Kidney (tissue), 14 donors: ENCODE measurements around the gene RASGRP2. TPM values are rescaled to one million over a fixed set of nuclear protein-coding genes. Genes with fewer than 3 reads are reported as not detected.
A peak's percentile ranks its signal among the peaks of the same experiment; 100 is the strongest.

ENCODE experiments used
- DNase-seq, 5 donors: peaks; one replicate each; pipeline ENCODE4 v3.0.0-alpha.2; 2013 to 2020
- FAIRE-seq: peaks from 2 replicates; lab custom pipeline; 2012; peaks lifted over from hg19 to GRCh38; lab: Jason Lieb, UNC
- H3K27ac ChIP-seq, 2 donors: one replicate each; pipeline ENCODE4 v1.7.0; 2013; ENCODE audit warnings: low read depth in 2 of 2, low read length in 2 of 2, inconsistent platforms in 1 of 2
- H3K27me3 ChIP-seq: one replicate; pipeline ENCODE4 v1.7.1; 2013; ENCODE audit warnings: low read length, inconsistent platforms; ENCODE audit not compliant: control insufficient read depth, insufficient read depth
- H3K36me3 ChIP-seq, 3 donors: one replicate each; pipeline versions ENCODE4 v1.7.0 to v1.7.1; 2013; ENCODE audit warnings: low read length in 3 of 3, control low read depth in 1 of 3, inconsistent platforms in 1 of 3; ENCODE audit not compliant: insufficient read depth in 3 of 3, control insufficient read depth in 2 of 3
- H3K4me1 ChIP-seq, 3 donors: one replicate each; pipeline versions ENCODE4 v1.7.0 to v1.7.1; 2013; ENCODE audit warnings: low read length in 3 of 3, inconsistent platforms in 1 of 3, low read depth in 1 of 3; ENCODE audit not compliant: control insufficient read depth in 2 of 3, insufficient read depth in 2 of 3
- H3K4me3 ChIP-seq, 3 donors: one replicate each; pipeline versions ENCODE4 v1.7.0 to v1.8.1; 2013; ENCODE audit warnings: low read length in 3 of 3, control low read depth in 1 of 3, inconsistent platforms in 1 of 3
- H3K9ac ChIP-seq, 3 donors: one replicate each; pipeline versions ENCODE4 v1.7.0 to v1.7.1; 2013; ENCODE audit warnings: low read length in 3 of 3, control low read depth in 1 of 3, inconsistent platforms in 1 of 3
- H3K9me3 ChIP-seq, 3 donors: one replicate each; pipeline versions ENCODE4 v1.7.0 to v1.7.1; 2013; ENCODE audit warnings: low read length in 3 of 3, control low read depth in 1 of 3, inconsistent platforms in 1 of 3; ENCODE audit not compliant: control insufficient read depth in 2 of 3, insufficient read depth in 1 of 3
- intact Hi-C: fragments of 100-400 bp; cut with DNase I; formaldehyde crosslinking; loops from one replicate; pipeline ENCODE4 v1.11.1; 2022
- polyA plus RNA-seq: library from polyadenylated mRNA; stranded (reverse); fragments of 350-450 nt; fragmentation: Illumina TruSeq; extraction: RNeasy Lipid Tissue Mini Kit (QIAGEN cat#74804); gene quantifications from one replicate; pipeline ENCODE4 v1.2.3, GENCODE V29; 2014; ENCODE audit warnings: low read depth, low replicate concordance; ENCODE audit not compliant: insufficient read depth
- total RNA-seq: library from RNA; stranded (reverse); fragmentation: NEBNext Ultra II Directional; extraction: Animal tissue kit (Norgen Biotek cat#: 25700); gene quantifications from one replicate; pipeline ENCODE4 v1.2.1, GENCODE V29; 2021
- TF ChIP-seq, protein P1 (sequence below): IDR thresholded peaks from 3 replicates; pipeline ENCODE4 v1.5.1; 2012; ENCODE audit warnings: mild to moderate bottlenecking, moderate library complexity, borderline replicate concordance; ENCODE audit not compliant: insufficient read depth; ENCODE audit errors: extremely low read depth
- donor health status: control.
- donor health status: control.
- donor health status: control.
- donor health status: control.
- donor health status: control.
- donor health status: DM: yes; HTN: yes; CAD: no.
- donor health status: Normal renal cell carcinoma (clear cell type).

Gene RASGRP2
- total and polyA plus RNA-seq, 2 donors from 2014 or later: 14.1 to 42.6 TPM

DNA sequence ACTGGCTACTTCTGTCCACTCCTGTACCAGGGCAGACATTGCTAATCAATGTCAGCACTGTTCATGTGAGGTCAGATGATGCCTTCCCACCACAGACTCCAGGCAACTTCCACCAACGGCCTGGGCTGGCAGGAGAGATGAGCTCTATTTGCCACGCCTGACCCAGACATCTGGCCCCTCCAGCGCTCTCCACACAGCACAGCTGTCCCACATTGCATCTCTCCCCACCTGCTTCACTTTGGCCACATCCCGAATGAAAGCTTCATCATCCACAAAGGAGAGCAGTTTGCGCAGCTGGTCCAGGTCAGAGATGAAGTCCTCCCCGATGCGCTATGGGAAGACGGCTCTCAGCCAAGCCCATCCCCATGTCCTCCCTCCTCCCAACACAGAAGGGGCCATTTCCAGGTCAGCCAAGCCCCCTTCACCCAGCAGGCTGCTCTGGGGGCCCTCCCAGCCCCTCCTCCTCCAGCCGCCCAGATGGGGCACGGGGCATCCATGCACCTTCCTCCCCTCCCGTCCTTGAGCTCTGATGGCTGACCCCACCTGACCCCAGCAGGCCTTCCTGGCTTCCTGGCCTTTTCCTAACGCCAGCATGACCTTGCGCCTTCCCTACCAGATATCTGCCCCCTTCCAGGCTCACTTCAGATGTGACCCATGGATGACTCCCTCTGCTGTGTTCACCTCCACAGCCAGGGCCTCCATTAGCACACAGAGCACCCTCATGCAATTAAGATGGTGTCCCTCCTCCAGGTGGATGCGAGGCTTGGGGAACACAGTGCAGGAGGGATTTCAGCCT is 8.4 kb upstream of the RASGRP2 start:
- no peak overlapping the region for H3K9ac ChIP-seq
- no peaks in the 10 kb centered on the region for H3K27me3 ChIP-seq
- H3K27ac ChIP-seq: no peak overlapping the region
- DNase-seq (peak in 3 of 5 donors; percentile 47 to 54 (median 51)), FAIRE-seq (no peak)
- no peaks in the 10 kb centered on the region for H3K9me3 ChIP-seq
- no peaks in the 10 kb centered on the region for H3K36me3 ChIP-seq
- H3K4me1 ChIP-seq: no peaks in the 10 kb centered on the region
- H3K4me3 ChIP-seq: no peak overlapping the region
- intact Hi-C loops: no loop called here
- TF ChIP-seq, protein P1, sequence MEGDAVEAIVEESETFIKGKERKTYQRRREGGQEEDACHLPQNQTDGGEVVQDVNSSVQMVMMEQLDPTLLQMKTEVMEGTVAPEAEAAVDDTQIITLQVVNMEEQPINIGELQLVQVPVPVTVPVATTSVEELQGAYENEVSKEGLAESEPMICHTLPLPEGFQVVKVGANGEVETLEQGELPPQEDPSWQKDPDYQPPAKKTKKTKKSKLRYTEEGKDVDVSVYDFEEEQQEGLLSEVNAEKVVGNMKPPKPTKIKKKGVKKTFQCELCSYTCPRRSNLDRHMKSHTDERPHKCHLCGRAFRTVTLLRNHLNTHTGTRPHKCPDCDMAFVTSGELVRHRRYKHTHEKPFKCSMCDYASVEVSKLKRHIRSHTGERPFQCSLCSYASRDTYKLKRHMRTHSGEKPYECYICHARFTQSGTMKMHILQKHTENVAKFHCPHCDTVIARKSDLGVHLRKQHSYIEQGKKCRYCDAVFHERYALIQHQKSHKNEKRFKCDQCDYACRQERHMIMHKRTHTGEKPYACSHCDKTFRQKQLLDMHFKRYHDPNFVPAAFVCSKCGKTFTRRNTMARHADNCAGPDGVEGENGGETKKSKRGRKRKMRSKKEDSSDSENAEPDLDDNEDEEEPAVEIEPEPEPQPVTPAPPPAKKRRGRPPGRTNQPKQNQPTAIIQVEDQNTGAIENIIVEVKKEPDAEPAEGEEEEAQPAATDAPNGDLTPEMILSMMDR: no peak

DNA sequence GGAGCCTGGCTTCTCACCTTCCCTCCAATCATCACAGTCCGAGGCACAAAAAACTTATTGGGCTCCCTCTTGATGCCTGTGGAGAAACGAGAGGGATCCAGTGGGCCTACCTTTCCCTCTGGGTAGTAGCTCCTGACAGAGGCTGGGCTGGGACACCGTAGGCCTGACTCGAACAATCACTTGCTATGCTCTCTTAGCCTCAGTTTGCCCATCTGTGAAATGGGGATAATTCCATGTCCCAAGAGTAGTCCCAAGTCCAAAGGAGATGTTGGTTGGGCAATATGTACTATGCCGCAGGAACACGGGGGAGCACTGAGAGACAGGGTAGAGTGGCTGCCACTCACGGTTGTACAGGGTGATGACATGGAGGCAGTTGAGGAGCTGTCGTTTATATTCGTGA is 7.6 kb upstream of the RASGRP2 start:
- DNase-seq (peak in 1 of 5 donors; percentile 13), FAIRE-seq (no peak)
- H3K9me3 ChIP-seq: no peaks in the 10 kb centered on the region
- H3K36me3 ChIP-seq: no peaks in the 10 kb centered on the region
- TF ChIP-seq, protein P1: no peak
- intact Hi-C loops: no loop called here
- no peaks in the 10 kb centered on the region for H3K27me3 ChIP-seq
- no peak overlapping the region for H3K27ac ChIP-seq
- H3K4me3 ChIP-seq: no peak overlapping the region
- H3K4me1 ChIP-seq: no peaks in the 10 kb centered on the region
- no peak overlapping the region for H3K9ac ChIP-seq

DNA sequence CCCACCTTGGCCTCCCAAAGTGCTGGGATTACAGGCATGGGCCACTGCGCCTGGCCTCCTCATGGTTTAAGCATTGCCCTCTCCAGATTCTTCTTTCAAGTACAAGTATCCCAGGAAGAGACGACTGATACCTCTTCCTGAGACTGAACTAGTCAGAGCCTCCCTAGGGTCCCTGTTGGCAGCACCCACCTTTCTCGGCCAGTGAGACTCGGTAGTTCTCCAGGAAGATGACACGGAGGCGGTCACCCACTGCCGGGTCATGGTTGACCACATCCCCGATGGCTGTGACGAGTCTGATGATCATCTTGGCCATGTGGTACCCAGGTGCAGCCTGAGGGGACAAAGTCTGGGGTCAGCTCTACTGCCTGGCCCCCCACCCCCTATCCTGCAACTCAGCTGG is 7.2 kb upstream of the RASGRP2 start:
- no peak for FAIRE-seq
- TF ChIP-seq, protein P1: no peak

More for the DNA sequence above, 7.2 kb upstream of the RASGRP2 start:
- Histone ChIP-seq H3K4me3 (no peak overlapping the region), H3K9me3 (no peaks in the 10 kb centered on the region), H3K36me3 (no peaks in the 10 kb centered on the region), H3K27me3 (no peaks in the 10 kb centered on the region), H3K9ac (no peak overlapping the region), H3K27ac (no peak overlapping the region), H3K4me1 (no peaks in the 10 kb centered on the region)
- peak in 2 of 5 donors; percentile 34 to 61 for DNase-seq
- intact Hi-C loops: no loop called here
